8988T (cell line): ENCODE results near the gene RNF130.
A peak's percentile ranks its signal among the peaks of the same experiment; 100 is the strongest.

Experiments used
- DNase-seq: peaks from one replicate; pipeline ENCODE4 v3.0.0; 2011

RNF130 gene

DNA sequence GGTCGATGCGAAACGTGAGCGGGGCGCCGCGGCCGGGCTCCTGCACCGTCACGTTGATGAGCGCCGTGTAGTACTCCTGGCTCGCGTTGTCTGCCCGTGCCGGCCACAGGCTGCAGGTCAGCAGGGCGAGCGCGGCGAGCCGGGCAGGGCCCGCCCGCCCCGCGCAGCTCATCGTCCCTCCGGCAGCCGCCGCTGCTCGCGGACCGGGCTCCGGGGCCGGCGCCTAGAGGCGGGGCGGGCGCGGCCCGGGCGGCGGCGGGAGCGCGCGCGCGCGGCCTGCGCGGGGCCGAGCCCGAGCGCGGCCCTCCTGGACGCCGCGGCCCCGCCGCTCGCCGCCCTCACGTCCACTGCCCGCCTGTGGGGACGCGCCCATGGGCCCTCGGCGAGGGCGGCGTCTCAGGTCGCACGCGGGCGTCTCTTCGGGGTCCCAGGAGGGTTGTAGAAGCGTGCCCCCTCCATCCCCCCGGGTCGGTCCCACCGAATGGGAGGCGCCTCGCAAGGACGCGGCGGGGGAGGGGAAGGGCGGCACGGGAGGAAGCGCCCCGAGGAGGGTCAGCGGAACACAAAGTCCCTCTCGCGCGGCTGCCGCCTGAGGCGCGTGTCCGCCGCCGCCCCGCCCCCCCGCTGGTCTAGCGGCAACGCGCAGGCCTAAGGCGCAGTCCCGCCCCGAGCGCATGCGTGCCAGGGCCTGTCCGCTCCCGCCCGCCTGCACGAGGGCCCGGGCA, at the start of gene RNF130:
TSS of gene RNF130 (minus strand) at position 229 of the 725 bp plus-strand sequence. CDS start at position 172, 57 bp downstream.
- DNase-seq = peak; percentile 95

DNA sequence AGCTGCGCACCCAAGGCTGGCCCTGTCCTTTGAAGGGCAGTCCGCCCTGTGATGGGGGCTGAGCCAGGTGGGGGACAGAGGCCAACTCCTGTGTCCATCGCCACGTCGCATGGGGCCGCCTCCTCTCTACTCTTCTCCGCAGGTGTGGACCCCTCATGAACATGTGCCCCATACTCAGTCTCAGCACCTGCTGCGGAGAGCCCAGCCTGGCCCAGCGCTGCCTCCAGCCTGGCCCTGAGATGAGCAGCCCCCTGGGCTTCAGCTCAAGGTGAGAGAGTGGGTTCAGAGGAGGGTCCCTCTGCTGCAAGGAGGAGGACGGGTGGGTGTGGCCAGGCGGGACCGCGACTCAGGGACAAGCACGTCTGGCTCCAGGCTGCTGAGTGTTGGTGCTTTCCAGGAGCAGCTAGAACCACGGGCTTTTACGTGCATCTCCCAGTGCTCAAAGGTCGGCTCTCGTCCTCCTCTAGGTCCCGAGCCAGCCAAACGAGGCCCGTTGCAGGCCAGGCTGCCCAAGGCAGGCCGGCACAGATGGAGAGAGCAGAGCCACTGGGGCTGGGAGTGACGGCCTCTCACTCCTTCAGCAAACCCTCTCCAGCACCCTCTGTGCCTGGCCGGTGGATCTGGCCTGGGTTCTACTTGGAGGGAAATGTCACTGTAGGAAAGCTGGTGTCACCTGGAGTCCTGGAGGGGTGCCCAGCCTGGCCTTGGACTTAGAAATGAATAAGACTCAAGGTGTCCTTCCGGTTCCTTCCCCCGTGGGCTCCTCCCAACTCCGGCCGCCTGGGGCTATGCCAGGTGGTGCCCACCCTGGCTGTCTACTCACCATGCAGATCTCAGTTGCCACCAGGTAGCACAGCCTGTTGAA, 48.9 kb upstream of the RNF130 start:
- peak; percentile 20 for DNase-seq

DNA sequence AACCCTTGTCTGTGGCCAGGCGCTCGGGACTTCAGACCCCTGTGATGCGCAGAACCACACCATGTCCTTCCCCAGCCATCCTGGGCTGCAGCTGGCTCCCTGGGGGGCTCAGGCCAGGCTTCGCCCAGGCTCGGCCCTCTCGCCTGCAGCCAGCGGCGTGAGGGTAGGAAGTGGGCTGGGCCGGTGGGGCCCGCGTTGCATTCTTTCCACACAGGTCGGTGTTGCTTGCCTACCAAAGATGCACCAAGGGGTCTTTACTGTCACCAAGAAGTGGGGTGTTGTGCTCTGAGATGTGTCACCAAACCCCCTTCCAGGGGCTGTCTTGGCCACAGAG, 48.3 kb upstream of the RNF130 start:
- no peak for DNase-seq

DNA sequence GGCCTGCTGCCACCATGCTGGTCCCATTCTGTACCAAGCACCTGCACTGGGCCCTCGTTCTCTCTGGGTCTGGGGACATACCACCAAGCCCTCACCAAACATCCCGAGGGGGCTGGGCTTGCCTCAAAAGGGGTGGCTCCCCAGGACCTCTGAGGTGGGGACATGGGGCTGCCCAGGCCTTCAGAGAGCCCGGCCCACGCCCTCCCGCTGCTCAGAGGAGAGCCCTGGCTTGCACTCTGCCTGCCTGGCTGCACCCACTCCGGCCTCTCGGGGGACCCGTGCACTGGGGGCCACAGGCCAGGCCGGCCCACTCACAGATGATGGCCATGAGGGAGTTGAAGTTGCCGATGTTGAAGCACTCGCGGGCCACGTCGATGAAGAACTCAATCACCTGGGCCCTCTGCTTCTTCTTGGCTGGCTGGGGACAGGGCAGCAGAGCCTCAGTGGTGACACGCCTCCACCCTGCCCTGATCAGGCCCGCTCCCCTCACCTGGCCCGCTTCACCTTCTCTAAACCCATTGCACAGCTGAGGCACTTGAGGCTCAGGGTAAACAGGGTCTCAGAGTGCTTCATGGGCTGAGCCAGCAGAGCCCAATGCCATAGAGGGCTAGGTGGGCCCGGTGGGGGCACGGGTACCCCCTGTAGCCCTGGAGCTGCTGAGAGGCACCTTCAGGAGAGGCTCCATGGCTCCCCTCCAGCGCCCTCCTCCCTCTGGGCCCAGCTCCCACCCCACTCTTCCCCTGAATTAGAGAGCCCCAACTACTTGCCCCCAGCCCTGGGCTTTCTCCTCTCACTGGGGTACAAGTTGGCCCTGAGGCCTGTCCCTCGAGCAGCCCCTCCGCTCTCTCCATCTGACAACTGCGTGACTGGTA, 47.7 kb upstream of the RNF130 start:
- DNase-seq = no peak

DNA sequence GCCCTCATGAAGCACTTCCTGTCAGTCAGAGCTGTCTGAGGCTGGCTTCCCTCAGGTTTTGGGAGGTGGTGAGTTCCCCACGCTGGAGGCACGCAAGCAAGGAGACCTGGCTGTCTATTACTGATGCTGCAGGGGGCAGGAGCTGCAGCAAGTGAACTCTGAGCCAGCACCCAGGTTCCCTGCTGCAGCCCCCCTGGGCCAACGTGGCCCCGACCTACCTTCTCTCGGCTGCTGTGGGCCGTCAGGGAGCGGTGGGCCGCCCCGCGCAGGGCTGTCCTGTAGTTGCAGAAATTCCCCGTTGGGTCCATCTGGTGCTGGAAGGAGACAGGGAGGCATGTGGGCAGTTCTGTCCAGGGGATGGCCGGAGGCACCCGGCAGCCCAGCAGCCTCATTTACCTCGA, 46.8 kb upstream of the RNF130 start:
- DNase-seq = no peak

- peak; percentile 89 for DNase-seq
Measured at GRCh38 chr5:180117000-180117725, 45.6 kb upstream of the RNF130 start.

DNA sequence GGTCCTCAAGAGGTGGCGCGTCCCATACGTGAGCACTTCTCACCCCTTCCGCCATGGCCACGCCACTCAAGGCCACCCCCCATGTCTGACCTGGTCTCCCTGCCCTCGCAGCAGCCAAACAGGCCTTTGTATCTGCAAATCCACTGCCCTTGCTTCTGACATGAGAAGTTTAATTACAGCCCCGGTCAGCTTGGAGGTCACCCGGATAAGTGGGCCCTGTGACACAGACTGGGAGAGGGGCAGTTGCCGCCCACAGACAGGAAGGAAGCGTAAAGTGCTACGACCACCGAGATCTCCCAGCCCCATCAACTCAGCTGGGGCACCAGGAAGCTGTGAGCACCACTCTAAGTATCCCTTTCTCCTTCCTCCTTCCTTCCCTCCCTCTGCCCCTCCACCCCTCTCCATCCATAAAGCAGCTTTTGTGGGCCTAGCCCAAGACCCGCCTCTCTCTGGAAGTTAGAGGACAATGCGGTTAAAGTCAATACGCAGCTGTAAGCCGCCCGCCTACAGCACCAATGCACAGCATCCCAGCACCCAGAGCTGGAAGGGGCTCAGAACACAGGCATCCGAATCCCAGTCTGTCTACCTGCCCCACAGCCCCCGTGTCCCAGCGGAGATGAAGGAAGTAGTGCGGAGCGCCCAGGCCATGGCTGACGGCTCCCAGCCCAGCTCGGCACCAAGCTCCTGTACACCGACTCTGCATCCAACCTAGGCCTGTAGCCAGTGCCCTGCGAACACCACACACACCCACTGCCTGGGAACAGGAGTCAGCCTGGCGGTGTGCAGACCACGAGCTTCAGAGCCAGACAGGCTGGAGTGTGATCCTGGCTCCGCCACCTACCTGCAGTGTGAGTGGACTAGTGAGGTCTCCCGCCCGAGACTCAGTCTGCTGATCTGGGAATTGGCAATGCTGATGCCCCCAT, 44.8 kb upstream of the RNF130 start:
- peak; percentile 24 for DNase-seq

DNA sequence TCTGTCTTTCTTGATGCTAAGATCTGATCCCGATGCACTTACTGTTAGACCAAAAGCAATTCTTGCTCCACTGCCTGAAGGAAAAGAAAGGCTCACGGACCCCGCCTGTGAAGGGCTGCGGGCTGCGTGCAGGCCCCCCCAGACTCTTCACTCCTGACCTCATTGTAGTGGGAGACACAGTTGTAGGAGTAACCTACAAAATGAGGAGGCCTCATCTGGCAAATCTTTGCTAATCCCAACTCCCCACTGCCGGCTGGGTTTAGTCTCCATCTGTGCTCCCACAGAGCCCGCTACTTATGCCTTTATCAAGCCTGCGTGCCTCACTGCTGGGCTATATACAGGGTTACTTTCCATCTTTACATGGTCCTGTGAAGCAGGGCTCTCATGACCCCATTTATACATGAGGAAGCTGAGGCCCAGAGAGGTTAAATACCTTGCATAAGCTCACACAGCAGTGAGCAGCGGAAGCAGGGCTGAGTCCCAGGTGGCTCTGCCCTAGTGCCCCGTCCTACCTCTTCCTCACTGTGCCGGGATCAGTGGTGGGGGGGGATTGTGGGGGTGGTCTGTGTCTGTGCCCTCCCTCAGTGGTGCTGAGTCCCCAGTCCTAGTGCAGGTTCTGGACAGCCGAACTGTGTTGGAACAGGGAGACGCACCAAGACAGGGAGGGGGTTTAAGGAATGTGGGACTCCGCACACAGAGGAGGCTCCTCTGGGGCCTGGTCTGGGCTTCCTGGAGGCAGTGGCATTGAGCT, 43.9 kb upstream of the RNF130 start:
- DNase-seq = no peak

- no peak for DNase-seq
Measured at GRCh38 chr5:180114304-180115003, 42.9 kb upstream of the RNF130 start.

DNA sequence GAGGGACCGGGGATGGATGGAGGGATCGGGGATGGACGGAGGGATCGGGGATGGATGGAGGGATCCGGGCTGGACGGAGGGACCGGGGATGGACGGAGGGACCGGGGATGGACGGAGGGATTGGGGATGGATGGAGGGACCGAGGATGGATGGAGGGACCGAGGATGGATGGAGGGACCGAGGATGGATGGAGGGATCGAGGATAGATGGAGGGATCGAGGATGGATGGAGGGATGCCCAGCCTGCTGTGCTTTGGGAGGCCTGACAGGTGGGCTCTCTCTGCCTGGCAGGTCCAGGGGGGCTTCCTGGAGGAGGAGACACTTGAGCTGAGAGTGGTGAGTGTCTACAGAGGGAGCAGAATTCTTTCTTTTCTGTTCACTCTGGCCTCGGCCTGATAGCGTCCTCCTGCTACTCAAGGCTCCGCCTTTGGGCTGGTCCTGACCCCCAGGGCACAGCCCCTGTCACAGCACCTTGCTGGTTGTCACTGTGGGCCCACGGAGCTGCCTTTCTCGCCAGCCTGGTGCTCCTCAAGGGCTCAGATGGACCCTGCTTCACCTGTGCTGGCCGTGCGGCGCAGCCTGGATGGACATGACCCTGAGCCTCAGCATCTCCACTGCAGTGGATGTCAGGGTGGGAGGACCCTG, 42.2 kb upstream of the RNF130 start:
- DNase-seq = no peak

DNA sequence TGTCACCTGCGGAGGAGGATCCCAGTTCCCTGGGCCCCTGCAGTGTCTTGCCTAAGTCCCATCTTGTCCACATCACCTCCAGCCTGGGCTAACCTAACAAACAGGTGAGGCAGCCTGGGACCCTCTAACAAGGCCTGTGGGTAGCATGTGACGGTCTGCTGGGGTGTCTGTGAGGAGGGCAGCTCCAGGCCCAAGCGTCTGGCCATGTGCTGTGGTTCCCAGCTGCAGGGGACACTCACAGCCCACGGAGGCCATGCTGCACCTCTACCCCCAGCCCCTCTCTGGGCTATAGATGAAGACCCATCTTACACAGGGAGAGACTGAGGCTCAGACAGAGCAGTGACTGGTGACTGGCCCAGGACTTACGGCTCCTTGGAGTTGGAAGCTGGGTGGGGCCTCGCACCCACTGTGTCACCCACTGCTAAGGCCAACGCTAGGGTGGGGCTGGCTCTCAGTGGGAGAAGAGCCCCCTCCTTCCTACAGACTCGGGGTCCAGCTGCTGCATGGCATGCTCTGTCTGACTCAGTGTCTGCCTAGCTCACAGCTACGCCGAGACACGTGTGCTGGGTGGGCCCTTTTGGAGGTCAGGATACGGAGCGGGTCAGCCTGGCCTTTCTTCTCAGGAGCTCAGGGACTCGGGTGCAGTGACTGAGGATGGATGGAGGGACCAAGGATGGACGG, 40.8 kb upstream of the RNF130 start:
- no peak for DNase-seq

GRCh38 chr5:180111273-180112002, 39.9 kb upstream of the RNF130 start:
- DNase-seq = no peak

- no peak for DNase-seq
Measured at GRCh38 chr5:180109920-180110319, 38.4 kb upstream of the RNF130 start.

DNA sequence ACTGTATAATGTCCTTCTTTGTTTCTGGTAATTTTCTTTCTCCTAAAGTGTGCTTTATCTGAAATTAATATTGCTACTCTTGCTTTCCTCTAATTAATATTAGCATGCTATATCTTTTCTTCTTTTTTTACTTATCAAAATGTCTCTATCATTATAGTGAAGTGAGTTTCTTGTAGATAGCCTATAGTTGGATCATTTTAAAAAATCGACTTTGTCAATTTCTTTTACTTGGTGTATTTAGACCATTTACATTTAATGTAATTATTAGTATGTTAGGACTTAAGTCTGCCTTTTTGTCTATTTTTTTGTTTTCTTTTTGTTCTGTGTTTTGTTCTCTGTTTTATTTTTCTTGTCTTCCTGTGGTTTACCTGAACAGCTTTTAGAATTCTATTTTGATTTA, 35.4 kb upstream of the RNF130 start:
- DNase-seq = no peak

- DNase-seq = no peak
Measured at GRCh38 chr5:180105827-180106312, 34.3 kb upstream of the RNF130 start.

- no peak for DNase-seq
Measured at GRCh38 chr5:180104168-180104530, 32.6 kb upstream of the RNF130 start.

- DNase-seq = no peak
Measured at GRCh38 chr5:180103487-180104167, 32.1 kb upstream of the RNF130 start.
